Upper lobe of left lung (tissue), 6 donors: ENCODE results near the gene PRDM11. TPM values are rescaled to one million over a fixed set of nuclear protein-coding genes. Genes with fewer than 3 reads are reported as not detected.
"Not testable (repeated sequence)": the region's sequence is repeated elsewhere in the genome, so short reads cannot be mapped to it uniquely, and the experiment has no call there.

Source experiments
- ATAC-seq, 2 donors: fragments of 200-7000 bp; cut with Tn5 transposase; one replicate each; pipeline ENCODE4 v1.9.1; 2022; ENCODE audit warnings: mild to moderate bottlenecking in 2 of 2, moderate library complexity in 2 of 2; ENCODE audit not compliant: low FRiP score in 2 of 2
- DNase-seq, 2 donors: peaks; one replicate each; pipeline ENCODE4 v3.0.0-alpha.2; 2019 to 2020
- H3K27ac ChIP-seq, 4 donors: fragments of 200-600 bp; sonication (generic); one replicate each; pipeline ENCODE4 v1.5.1; 2016 to 2019
- H3K27me3 ChIP-seq, 4 donors: fragments of 200-600 bp; sonication (generic); one replicate each; pipeline ENCODE4 v1.5.1; 2017 to 2019
- H3K36me3 ChIP-seq, 4 donors: fragments of 200-600 bp; sonication (generic); one replicate each; pipeline ENCODE4 v1.5.1; 2016 to 2019
- H3K4me1 ChIP-seq, 4 donors: fragments of 200-600 bp; sonication (generic); one replicate each; pipeline ENCODE4 v1.5.1; 2018 to 2019
- H3K4me3 ChIP-seq, 4 donors: fragments of 200-600 bp; sonication (generic); one replicate each; pipeline ENCODE4 v1.5.1; 2017 to 2019; ENCODE audit warnings: mild to moderate bottlenecking in 2 of 4, moderate library complexity in 1 of 4
- H3K9me3 ChIP-seq, 4 donors: fragments of 200-600 bp; sonication (generic); one replicate each; pipeline ENCODE4 v1.5.1; 2018 to 2019
- CTCF ChIP-seq, 6 experiments: fragments of 450-650 bp in 4 of 6; fragments of 200-600 bp in 2 of 6; sonication (generic) in 2 of 6; IDR thresholded peaks; one replicate each; pipeline ENCODE4 v1.5.1; 2016 to 2019; ENCODE audit warnings: antibody characterized with exemption in 6 of 6
- EP300 ChIP-seq, 4 donors: sonication (generic); formaldehyde crosslinking; IDR thresholded peaks; one replicate each; pipeline ENCODE4 v1.5.1; 2017; ENCODE audit warnings: antibody characterized with exemption in 4 of 4, control low read depth in 2 of 4
- POLR2A ChIP-seq, 4 donors: fragments of 450-650 bp; IDR thresholded peaks; one replicate each; pipeline ENCODE4 v1.5.1; 2016 to 2017; ENCODE audit warnings: antibody characterized with exemption in 4 of 4, mild to moderate bottlenecking in 2 of 4
- POLR2AphosphoS5 ChIP-seq, 2 donors: sonication (generic); formaldehyde crosslinking; IDR thresholded peaks; one replicate each; pipeline ENCODE4 v1.5.1; 2017; ENCODE audit warnings: antibody characterized with exemption in 2 of 2
- WGBS, 2 donors: methylation state at CpG; one replicate each; pipeline ENCODE4 v1.1.5; 2017 to 2018; 5-methylcytosine and 5-hydroxymethylcytosine counted together
- total RNA-seq, 6 donors: library from RNA; depleted of rRNA in 4 of 6; stranded (reverse); fragments of >200 nt in 4 of 6; gene quantifications; one replicate each; pipeline versions ENCODE4 v1.1.0 to v1.2.1, GENCODE V29; 2016 to 2021
- donor health status: DM: no; HTN: no; CAD: no; lungs with moderate emphysema.
- donor health status: DM: no; HTN: yes; CAD: no; lungs with severe emphysema.

The PRDM11 gene
- total RNA-seq, 6 donors from 2014 or later: 12.7 to 21.1 (median 16.0) TPM

- Histone ChIP-seq H3K4me3 (no peak overlapping the region), H3K4me1 (no peaks in the 10 kb centered on the region), H3K27me3 (no peaks in the 10 kb centered on the region), H3K36me3 (no peaks in the 10 kb centered on the region), H3K27ac (no peak overlapping the region), H3K9me3 (no peaks in the 10 kb centered on the region)
- WGBS, 2 donors: 59 to 96% methylated on average over 3 of the region's 3 CpGs
- TF ChIP-seq POLR2AphosphoS5 (IDR thresholded peaks at IDR 0.05) (no peak), EP300 (IDR thresholded peaks at IDR 0.05) (no peak), CTCF (IDR thresholded peaks at IDR 0.05) (no peak), POLR2A (IDR thresholded peaks at IDR 0.05) (no peak)
- DNase-seq: no peak
- ATAC-seq: no peak
Measured at GRCh38 chr11:45109400-45109799, 37.0 kb upstream of the PRDM11 start.

- Histone ChIP-seq H3K27ac (no peak overlapping the region), H3K4me3 (no peak overlapping the region), H3K4me1 (no peaks in the 10 kb centered on the region), H3K27me3 (no peaks in the 10 kb centered on the region), H3K36me3 (no peaks in the 10 kb centered on the region), H3K9me3 (no peaks in the 10 kb centered on the region)
- no peak for DNase-seq
- ATAC-seq: peak; percentile 58 to 84
- WGBS, 2 donors: 7 to 10% methylated on average over 9 to 10 of the region's 10 CpGs
- TF ChIP-seq POLR2AphosphoS5 (IDR thresholded peaks at IDR 0.05) (no peak), EP300 (IDR thresholded peaks at IDR 0.05) (no peak), CTCF (IDR thresholded peaks at IDR 0.05) (peak; percentile 69 to 83 (median 77))
Measured at GRCh38 chr11:45110562-45110961, 35.9 kb upstream of the PRDM11 start.

GRCh38 chr11:45113807-45114206, 32.6 kb upstream of the PRDM11 start:
- Histone ChIP-seq H3K36me3 (no peaks in the 10 kb centered on the region), H3K27ac (no peak overlapping the region), H3K9me3 (no peaks in the 10 kb centered on the region), H3K4me3 (no peak overlapping the region), H3K4me1 (no peaks in the 10 kb centered on the region), H3K27me3 (no peaks in the 10 kb centered on the region)
- no peak for DNase-seq
- TF ChIP-seq EP300 (IDR thresholded peaks at IDR 0.05) (no peak), POLR2A (IDR thresholded peaks at IDR 0.05) (no peak), POLR2AphosphoS5 (IDR thresholded peaks at IDR 0.05) (no peak), CTCF (IDR thresholded peaks at IDR 0.05) (no peak)
- no peak for ATAC-seq

- H3K27ac ChIP-seq, H3K4me1 ChIP-seq, H3K27me3 ChIP-seq, ATAC-seq, H3K9me3 ChIP-seq, H3K4me3 ChIP-seq, H3K36me3 ChIP-seq: not testable (repeated sequence)
- peak in 1 of 2 donors; percentile 33 for DNase-seq
- WGBS, 2 donors: 77 to 85% methylated on average over 6 to 9 of the region's 9 CpGs
Measured at GRCh38 chr11:45127836-45128235, 18.6 kb upstream of the PRDM11 start.

GRCh38 chr11:45133878-45134277, 12.6 kb upstream of the PRDM11 start:
- Histone ChIP-seq H3K4me3 (no peak overlapping the region), H3K4me1 (no peaks in the 10 kb centered on the region), H3K27ac (no peak overlapping the region), H3K9me3 (no peaks in the 10 kb centered on the region), H3K36me3 (no peaks in the 10 kb centered on the region), H3K27me3 (no peaks in the 10 kb centered on the region)
- 67 to 85% methylated on average over 2 of the region's 2 CpGs for WGBS, 2 donors
- DNase-seq (no peak), ATAC-seq (no peak)
- no peak for TF ChIP-seq POLR2AphosphoS5 (IDR thresholded peaks at IDR 0.05)
- no peak for TF ChIP-seq EP300 (IDR thresholded peaks at IDR 0.05)
- TF ChIP-seq POLR2A (IDR thresholded peaks at IDR 0.05): no peak
- no peak for TF ChIP-seq CTCF (IDR thresholded peaks at IDR 0.05)
